ENCODE measurements around the gene IRF3.

The IRF3 gene

GRCh38 chr19:49684251-49684982 lies 18.8 kb upstream of the IRF3 start:
- TF ChIP-seq TAF1 (IDR thresholded peaks at IDR 0.05; ENCODE audit: low read depth) (no peak), CEBPB (IDR thresholded peaks at IDR 0.05) (no peak), USF1 (IDR thresholded peaks at IDR 0.05) (no peak), ZBTB7A (IDR thresholded peaks at IDR 0.05; ENCODE audit: low read depth) (no peak), CREB1 (IDR thresholded peaks at IDR 0.05; ENCODE audit: low read depth) (no peak), EGR1 (IDR thresholded peaks at IDR 0.05) (no peak), MAX (IDR thresholded peaks at IDR 0.05) (no peak), TCF12 (IDR thresholded peaks at IDR 0.05; ENCODE audit: low read depth) (no peak), EP300 (IDR thresholded peaks at IDR 0.05; ENCODE audit: borderline replicate concordance) (no peak), TEAD4 (IDR thresholded peaks at IDR 0.05) (no peak), YY1 (IDR thresholded peaks at IDR 0.05; ENCODE audit: low read depth) (no peak), FOXM1 (IDR thresholded peaks at IDR 0.05; ENCODE audit: borderline replicate concordance, low read depth) (no peak)

- TF ChIP-seq CEBPB (IDR thresholded peaks at IDR 0.05) (no peak), EP300 (IDR thresholded peaks at IDR 0.05; ENCODE audit: borderline replicate concordance) (no peak), EGR1 (IDR thresholded peaks at IDR 0.05) (no peak), RAD21 (IDR thresholded peaks at IDR 0.05; ENCODE audit: low read depth) (no peak), TCF12 (IDR thresholded peaks at IDR 0.05; ENCODE audit: low read depth) (no peak), TAF1 (IDR thresholded peaks at IDR 0.05; ENCODE audit: low read depth) (no peak), MAX (IDR thresholded peaks at IDR 0.05) (no peak), REST (IDR thresholded peaks at IDR 0.05; ENCODE audit: low read depth) (no peak), TEAD4 (IDR thresholded peaks at IDR 0.05) (no peak), YY1 (IDR thresholded peaks at IDR 0.05; ENCODE audit: low read depth) (no peak), FOXM1 (IDR thresholded peaks at IDR 0.05; ENCODE audit: borderline replicate concordance, low read depth) (no peak), CREB1 (IDR thresholded peaks at IDR 0.05; ENCODE audit: low read depth) (no peak), ZBTB7A (IDR thresholded peaks at IDR 0.05; ENCODE audit: low read depth) (no peak)
Measured at GRCh38 chr19:49683814-49684250, 18.2 kb upstream of the IRF3 start.

GRCh38 chr19:49682274-49682673 lies 16.6 kb upstream of the IRF3 start:
- no peak for TF ChIP-seq TCF12 (IDR thresholded peaks at IDR 0.05; ENCODE audit: low read depth)
- no peak for TF ChIP-seq REST (IDR thresholded peaks at IDR 0.05; ENCODE audit: low read depth)
- no peak for TF ChIP-seq NFIC (IDR thresholded peaks at IDR 0.05)
- no peak for TF ChIP-seq EP300 (IDR thresholded peaks at IDR 0.05; ENCODE audit: borderline replicate concordance)
- no peak for TF ChIP-seq YY1 (IDR thresholded peaks at IDR 0.05; ENCODE audit: low read depth)
- TF ChIP-seq CREB1 (IDR thresholded peaks at IDR 0.05; ENCODE audit: low read depth) = no peak
- TF ChIP-seq TAF1 (IDR thresholded peaks at IDR 0.05; ENCODE audit: low read depth) = no peak
- no peak for TF ChIP-seq ZBTB7A (IDR thresholded peaks at IDR 0.05; ENCODE audit: low read depth)

- TF ChIP-seq FOXM1 (IDR thresholded peaks at IDR 0.05; ENCODE audit: borderline replicate concordance, low read depth) (no peak), USF1 (IDR thresholded peaks at IDR 0.05) (no peak), EP300 (IDR thresholded peaks at IDR 0.05; ENCODE audit: borderline replicate concordance) (no peak), REST (IDR thresholded peaks at IDR 0.05; ENCODE audit: low read depth) (no peak), TEAD4 (IDR thresholded peaks at IDR 0.05) (no peak)
Measured at GRCh38 chr19:49681830-49682229, 16.2 kb upstream of the IRF3 start.
